ENCODE results near the gene RNF34.

RNF34 gene

DNA sequence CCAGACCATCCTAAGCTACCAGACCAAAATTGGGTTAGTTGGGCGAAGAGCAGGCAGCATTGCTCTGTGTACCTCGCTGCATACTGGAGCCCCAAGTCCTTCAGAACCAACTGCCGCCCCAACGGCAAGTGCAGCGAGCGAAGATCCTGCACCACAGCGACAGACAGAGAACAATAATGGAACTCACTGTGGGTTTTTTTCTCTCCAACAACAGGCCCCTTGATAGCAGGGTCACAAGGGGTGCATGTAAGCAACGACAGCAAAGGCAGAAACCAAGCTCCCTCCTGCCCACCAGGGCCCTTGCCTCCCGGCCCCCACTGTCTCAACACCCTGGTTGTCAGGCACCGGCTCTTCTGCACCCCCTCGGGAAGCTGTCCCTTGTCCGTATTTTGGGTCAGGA lies 39.0 kb downstream of the RNF34 start:
- no peak for DNase-seq (ENCODE audit: low read depth in 3 of 3)

DNA sequence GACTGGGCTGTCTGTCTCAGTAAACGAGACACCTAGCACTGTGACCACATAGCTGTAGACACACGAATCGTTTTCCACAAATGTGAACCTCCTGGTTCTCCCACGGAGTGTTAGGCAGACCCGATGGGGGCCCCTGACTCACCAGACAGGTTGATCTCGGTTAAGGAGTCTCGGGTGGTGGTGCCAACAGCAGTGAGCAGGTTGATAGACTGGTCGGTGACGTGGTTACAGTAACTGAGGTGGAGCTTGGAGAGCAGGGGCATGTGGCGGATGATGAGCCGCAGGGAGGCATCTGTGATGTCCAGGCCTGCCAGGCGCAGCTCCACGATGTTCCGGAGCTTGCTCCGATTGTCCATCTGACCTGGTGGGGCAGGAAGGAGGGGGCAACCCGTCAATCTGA lies 39.8 kb downstream of the RNF34 start:
- no peak for DNase-seq (ENCODE audit: low read depth in 3 of 3)

DNA sequence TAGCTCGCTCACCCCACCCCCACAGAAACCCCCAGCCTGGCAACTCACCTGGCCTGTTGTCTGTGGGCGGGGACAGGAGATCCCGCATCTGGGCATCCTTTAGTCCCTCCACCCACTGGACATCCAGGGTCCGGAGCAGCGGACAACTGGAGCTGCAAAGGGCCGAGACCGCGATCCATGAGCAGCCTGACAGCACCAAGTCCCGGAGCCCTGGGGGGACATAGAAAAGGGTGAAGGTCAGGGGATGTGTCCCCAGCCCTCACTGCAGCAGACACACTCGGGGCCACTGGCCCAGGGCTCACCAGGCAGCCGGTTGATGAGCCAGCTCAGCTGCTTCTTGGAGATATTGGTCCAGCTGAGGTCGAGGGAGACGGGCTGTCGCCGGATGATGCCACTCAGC lies 40.9 kb downstream of the RNF34 start:
- DNase-seq (ENCODE audit: low read depth in 3 of 3), result no peak

DNA sequence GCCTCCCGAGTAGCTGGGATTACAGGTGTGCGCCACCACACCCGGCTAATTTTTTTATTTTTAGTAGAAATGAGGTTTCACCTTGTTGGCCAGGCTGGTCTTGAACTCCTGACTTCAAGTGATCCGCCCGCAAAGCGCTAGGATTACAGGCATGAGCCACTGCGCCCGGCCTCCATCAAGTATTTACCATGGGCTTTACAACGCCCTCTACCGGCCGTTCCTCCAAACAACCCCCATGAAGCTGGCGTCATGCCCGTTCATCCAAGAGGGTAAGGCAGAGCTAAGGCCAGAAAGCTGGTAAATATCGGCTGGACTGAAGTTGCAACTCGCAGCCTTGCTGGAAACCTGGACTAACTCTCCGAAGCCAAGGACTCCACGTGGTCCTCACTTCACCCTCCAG lies 41.6 kb downstream of the RNF34 start:
- no peak for DNase-seq (ENCODE audit: low read depth in 3 of 3)

DNA sequence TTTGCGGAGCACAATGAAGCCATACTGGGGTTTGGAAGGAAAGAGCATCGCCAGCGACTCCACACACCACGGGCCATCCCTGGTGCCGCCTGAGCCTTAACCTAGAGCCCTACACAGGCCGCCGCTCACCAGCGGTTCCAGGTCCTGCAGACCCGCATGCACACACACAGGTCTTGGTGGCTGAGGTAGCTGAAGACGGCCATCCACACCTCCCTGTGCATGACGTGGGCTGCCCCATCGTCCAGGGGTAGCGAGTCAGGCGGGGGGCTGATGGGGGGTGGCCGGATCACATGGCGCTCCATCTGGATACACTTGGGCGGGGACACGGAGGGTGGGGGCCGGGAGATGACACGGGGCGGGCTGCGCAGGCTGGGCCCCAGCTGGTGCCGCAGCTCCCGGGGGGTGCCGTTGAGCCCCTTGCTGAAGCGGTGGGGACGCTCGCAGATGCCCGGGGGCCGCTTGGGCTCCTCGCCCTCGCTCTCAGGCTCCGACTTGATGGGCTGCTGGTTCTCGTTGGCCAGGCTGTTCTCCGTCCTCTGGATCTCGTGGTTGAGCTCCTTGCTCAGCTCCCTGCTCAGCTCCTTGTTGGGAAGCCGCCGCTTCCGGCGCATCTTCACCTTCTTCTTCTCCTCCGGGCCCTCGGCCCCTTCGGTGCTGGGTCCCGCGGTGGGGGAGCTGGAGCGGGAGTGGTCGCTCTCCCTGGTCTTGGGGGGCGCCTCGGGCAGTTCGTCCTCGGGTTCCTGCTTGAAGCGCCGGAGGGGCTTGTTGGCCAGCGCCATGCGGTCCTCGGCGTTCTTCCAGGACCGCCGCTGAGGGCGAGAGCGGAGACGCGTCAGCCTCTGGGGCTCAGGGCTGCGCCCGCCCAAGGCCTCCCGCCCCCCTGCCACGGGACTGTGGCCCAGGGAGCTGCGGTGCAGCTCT lies 42.4 kb downstream of the RNF34 start:
- no peak for DNase-seq (ENCODE audit: low read depth in 3 of 3)

DNA sequence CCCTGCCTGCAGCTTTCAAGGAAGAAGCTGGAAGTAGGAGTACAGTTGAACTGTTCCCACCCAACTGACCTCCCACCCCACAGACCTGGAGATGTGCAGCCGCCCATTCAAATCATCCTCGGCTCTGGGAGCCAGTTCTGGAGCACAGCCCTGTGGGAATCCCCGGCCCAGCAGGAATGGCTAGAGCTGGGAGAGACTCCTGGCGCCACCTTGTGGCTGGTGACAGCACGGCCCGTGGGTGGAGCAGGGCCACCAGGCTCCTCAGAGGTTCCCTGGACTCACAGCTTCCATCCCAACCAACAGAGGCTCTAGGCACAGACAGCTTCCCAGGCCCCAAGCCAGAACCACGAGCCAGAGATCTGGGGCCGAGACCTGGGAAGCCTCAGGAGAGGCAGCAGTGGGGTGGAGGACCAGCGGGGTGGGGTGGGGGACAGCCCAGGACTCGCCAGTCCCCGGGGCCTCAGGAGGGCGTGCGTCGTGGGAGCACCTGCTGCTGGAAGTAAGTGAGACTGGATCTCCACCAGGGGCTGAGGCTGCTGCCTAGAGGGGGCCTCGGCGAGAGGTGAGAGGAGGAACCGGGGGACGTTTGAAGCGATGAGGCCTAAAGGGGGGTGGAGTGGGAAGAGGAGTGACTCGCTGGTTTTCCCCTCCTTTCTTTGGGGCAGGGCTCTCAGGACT lies 43.4 kb downstream of the RNF34 start:
- peak; percentile 53 to 65 (median 56) for DNase-seq (ENCODE audit: low read depth in 3 of 3)

DNA sequence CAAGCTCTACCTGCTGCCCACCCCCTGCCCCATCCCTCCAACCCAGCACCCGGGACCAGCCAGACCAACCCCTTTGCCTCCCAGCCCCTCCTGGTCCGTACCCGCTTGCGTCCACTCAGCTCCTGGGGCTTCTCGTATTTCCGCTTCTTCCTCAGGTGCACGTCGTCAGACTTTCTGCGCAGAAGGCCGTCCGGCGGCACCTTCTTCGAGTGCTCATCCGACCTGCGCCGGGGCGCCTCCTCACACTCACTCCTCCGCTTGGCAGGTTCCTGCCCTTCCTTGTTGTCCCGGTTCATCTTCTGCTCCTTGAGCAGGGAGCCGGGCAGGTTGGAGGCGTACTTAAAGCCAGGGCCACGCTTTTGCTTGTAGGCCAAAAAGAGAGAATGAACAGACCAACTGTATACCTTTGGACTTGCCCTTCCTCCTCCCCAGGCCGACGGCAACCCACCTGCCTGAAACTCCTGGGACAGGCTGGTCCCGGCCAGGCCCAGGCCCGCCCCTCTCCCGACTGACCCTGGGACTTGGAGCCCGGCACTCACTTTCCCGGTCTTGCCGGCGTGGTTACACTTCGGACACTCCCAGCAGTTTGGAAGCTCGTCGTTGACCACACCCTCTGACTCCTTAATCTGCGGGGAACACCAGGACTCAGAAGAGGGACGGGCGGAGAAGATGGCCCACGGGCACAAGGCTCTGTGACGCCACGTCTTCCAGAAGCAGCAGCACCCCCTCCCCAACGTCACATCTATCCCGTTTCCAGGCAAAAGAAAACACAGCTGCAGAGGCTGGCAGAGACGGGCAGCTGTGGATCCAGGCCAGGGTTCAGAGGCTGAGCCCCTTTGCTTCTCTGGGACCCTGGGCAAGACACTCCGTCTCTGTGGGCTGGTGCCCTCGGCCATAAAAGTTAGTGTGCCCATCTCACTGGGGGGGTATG lies 44.3 kb downstream of the RNF34 start:
- no peak for DNase-seq (ENCODE audit: low read depth in 3 of 3)

DNA sequence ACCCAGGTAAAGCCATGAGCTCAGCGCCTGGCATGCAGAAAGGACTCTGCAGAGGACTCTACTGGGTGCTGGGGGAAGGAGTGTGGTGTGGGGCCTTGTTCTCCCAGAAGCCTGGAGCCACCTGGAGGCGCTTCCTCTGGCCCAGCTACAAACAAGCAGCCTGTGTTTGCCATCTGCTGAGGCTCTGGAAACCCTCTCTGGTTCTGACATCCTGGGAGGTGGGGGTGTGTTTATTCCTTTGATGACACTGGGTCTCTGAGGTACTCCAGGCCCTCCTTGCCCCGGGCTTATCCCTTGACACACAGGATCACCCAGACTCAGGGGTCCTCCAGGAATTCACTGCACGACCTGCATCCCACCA lies 44.9 kb downstream of the RNF34 start:
- DNase-seq (ENCODE audit: low read depth in 3 of 3), result no peak

DNA sequence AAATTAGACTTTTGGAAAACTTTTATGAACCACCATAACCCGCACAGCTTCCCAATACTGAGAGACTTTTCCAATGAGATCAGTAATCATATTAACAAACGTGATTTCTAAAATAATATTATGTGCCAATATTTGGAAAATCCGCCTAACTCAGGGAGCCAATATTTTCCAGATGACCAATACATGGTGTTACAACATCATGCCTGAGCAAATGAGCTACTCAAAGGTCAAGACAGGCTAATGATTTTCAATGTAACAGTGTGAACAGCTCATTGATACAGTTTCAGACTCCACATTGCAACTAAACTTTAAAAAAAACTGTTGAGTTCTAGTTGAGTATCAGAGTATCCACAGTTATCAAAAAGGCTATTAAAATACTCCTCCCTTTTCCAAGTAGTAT lies 46.8 kb downstream of the RNF34 start:
- DNase-seq (ENCODE audit: low read depth in 3 of 3), result no peak

DNA sequence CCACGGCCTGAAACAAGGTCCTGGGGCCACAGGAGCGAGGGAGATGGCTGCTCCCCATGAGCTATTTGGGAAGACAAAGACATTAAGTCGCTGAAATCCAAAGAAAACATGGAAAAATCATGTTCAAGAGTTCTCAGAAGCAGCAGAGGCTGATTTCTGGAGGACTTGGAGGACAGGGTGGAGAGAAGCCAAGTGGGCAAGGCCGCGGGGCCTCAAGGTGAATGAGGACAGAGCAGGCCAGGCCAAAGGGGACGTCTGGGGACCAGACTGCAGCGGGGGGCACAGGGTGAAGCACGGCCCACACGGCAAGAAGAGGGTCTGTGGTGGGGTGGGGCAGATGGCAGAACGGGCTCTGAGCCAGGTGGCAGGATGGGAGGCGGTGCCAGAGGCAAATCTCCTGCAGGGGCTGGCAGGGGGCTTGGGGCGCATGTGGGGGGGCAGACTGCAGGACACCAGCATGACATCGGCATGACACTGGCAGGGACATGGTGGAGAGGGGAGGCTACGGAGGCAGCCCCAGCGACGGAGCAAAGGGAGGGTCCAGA lies 48.9 kb downstream of the RNF34 start:
- DNase-seq (ENCODE audit: low read depth in 3 of 3), result no peak

DNA sequence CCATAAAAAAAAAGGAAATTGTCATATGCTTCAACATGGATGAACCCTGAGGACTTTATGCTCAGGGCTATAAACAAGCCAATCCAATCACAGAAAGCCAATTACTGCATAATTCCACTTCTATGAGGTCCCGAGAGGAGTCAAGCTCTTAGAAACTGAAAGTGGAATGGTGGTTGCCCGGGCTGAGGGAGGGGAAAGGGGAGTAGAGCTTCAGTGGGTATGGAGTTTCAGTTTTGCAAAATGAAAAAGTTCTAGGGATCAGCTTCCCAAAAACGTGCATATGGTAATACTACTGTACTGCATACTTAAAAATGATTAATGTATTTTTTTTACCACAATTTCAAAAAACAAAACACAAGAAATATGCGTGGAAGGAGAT lies 52.0 kb downstream of the RNF34 start:
- no peak for DNase-seq (ENCODE audit: low read depth in 3 of 3)

DNA sequence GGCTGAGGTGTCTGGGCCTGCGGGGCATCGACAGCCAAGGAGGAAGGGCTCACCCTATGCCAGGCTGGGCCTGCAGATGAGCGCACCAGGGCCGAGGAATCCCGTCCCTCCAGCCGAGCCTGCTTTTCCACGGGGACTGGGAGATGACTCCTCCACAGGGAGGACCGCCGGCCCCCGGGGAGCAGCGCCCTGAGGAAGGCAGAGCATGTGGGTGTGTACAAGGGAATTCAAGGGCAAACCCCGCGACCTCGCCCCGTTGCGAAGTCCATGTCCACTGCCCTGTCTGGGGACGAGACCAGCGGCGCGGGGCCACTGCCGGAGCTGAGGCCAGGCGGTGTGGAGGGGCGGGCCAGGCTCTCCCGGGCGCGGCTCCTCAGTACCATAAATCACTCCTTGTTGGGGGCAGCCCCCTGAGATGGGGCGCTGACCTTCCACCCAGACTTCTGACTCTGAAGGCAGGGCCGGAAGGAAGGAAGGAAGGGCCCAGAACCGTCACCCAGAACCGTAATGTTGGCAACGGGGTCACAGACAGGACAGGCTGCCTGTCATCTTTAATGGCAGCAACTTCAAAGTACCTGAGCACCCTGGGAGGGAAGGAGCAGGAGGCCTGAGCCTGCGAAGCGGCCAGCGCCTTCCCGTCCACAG lies 52.5 kb downstream of the RNF34 start:
- no peak for DNase-seq (ENCODE audit: low read depth in 3 of 3)

DNA sequence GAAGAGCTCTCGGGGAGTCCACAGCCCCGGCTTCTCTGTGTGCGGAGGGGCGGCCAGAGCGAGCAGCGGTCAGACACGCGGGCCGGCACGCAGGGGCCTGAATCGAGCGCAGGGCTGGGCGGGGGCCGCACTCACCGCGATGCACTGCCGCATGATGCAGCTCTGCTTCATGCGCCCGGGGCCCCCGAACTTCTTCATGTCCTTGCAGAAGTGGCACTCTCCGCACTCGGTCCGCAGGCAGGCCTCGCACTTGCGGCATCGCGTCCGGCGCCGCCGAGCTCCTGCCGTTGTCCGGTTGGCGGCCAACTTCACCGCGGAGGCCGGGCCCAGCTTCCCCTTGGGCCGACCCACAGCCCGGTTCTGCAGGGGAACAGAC lies 53.1 kb downstream of the RNF34 start:
- no peak for DNase-seq (ENCODE audit: low read depth in 3 of 3)

DNA sequence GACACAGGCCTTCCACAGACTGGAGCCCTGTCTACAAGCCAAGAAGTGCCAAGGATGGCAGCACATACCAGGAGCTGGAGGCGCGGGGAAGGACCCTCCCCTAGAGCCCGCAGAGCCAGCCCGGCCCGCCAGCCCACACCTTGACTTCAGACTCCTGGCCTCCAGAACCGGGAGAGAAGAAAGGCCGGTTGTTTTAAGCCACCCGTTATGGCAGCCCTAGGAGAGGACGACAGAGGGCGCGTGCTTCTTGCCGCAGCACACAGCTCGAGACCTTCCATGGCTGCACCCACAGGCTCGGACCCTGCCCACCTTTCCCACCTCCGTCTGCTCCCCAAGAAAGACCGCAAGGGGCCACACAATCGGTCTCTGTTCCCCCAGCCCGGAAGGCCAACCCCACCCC lies 53.7 kb downstream of the RNF34 start:
- no peak for DNase-seq (ENCODE audit: low read depth in 3 of 3)

DNA sequence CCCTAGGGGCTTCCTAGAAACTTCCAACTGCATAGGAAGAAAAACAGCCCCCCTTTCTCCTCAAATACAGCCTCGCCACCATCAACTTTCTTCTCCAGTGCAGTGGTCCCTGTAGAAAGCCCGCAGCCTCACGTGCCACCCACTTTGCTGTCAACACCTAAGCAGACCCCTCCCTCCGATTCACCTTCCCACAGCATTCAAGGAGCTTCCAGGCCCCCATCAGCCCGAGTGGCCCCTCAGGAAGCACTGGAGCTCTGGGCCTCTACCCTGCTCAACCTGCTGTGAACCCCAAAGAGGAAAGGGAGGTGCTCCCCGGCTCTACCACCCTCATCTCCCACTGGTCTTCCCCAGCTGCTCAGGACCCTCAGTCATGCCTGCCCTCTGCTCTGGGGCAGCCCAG lies 55.0 kb downstream of the RNF34 start:
- DNase-seq (ENCODE audit: low read depth in 3 of 3), result no peak

DNA sequence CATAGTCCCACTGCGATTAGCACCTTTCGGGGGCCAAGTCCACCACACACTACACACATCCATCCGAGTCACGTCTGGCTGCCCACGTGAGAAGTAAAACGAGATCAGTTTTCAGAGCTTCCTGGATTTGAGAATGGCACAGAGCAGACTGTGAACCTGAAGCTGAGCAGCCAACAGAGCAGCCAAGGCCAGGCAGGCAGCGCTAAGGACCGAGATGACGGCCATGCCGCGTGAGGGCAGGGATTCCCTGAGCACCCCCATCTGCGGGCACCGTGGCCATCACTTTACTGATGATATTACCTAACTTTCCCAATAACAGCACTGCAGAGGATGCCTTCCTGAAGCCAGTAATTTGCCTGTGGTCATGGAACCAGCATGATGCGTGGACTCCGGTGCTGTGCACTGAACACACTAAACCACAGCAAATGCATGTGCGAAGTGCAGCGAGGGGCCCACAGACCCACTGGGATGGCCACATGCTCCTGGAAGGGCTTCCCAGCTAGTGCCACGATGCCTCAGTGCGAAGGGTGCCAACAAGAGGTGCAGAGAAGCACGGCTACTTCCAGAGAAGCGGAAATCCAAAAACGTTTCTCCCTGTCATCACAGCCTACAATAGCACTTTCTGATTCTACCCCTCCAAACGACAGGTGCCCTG lies 56.0 kb downstream of the RNF34 start:
- no peak for DNase-seq (ENCODE audit: low read depth in 3 of 3)

DNA sequence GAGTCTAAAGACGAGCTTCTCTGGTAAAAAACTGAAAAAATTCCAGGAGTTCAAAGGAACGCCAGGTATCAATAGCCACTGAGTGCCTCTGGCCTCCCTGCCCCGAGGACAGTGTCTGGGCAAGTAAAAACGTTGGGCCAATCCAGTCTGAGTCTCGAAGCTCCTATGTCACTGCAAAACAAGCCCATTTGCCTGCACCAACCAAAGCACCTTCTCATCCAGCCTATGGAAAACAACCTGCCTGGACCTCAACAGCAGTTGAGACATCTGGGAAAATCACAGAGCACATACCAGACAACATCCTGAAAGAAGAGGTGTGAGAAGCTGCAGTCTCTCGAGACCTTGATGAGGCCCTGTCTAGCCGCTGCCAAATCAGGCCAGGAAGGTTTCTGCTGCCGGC lies 56.6 kb downstream of the RNF34 start:
- DNase-seq (ENCODE audit: low read depth in 3 of 3), result no peak

DNA sequence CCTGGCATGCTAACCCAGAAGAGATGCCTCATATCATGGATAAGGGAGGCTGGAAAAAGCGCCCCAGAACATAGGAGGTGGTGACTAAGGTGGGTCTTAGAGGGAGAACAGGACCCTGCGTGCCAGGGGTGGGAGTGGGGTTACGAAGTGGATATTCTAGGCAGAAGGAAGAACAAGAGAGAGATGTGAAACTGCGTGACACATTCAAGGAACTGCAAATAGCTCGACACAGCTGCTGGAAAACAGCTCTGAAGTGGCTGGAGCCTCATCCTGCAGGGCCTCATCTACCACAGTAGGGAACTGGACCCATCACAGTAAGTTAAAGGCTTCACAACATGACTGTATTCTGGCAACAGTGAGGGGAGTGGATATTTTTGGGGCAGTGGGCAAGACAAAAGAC lies 61.1 kb downstream of the RNF34 start:
- DNase-seq (ENCODE audit: low read depth in 3 of 3), result no peak

DNA sequence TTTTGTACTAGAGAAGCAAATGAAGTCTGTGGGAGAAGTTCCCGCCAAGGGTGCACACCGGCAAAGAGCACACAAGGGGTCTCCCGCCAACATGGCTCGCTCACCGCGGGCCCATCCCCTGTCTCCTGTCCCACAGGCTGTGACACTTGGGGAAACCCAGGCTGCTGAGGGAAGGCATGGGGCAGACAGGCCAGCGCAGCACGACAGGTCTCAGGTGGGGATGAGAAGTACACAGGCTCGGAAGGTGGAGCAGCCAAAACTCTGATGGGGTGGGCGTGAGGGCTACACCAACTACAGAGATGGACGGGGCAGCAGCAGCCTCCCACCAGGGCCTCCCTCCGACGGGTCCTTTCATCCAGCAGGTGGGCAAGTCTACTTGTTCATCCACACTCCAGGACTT lies 64.4 kb downstream of the RNF34 start:
- DNase-seq (ENCODE audit: low read depth in 3 of 3), result no peak

DNA sequence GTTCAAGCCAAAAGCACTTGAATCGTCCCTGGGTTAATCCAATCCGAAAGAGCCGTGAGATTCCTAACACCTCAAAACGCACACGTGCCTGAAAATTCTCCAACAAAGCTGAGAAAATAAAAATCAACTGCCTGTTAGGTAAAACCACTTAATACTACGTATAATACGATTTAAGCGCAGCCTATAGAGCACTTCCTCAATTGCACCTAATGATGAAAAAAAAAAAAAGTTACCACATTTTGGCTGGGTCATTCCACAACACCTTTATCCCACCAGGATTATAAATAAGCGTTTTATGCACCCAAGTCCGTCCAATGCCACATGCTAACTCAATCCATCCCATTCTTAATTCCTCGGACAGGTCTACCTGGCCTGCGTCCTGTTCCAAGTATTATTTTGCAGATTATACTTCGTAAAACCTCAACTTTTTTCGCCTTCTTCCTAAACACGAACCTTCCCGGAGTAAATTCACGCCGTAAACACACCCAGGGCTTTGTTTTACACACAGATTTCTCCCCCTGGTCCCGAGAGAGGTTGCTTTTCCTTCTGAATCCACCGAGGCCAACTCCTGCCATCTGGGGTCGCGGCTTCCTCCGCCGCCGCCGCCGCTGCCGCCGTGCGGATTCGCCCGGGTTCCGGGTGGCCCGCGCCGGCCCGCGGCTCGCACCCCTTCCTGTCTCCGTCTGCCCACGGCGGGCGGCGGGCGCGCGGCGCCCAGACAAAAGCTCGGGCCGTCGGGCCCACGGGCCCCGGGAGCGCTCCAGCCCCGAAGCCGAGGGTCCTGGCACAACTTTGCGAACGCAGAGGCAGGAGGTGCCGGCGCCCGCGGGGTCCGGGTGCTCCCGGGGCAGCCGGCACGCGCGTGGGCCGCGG lies 66.2 kb downstream of the RNF34 start:
- peak in 1 of 3 donors; percentile 19 for DNase-seq (ENCODE audit: low read depth in 3 of 3)
